ENCODE data around the gene CLIP3. TPM values are rescaled to one million over a fixed set of nuclear protein-coding genes. Genes with fewer than 3 reads are reported as not detected.
"Not testable (repeated sequence)": the region's sequence is repeated elsewhere in the genome, so short reads cannot be mapped to it uniquely, and the experiment has no call there.

CLIP3 gene
- total RNA-seq, 2 experiments from 2014 or later = 0.47 to 0.85 TPM

GRCh38 chr19:35983177-35983576 lies 49.5 kb downstream of the CLIP3 start:
- Mint-ChIP-seq H3K4me1 (ENCODE audit: low read depth) (peaks cover 8% of the 10 kb centered on the region), H3K9me3 (no peaks in the 10 kb centered on the region), H3K36me3 (ENCODE audit: low read depth) (no peaks in the 10 kb centered on the region), H3K4me3 (no peak overlapping the region), H3K27ac (no peak overlapping the region), H3K27me3 (peaks cover 71% of the 10 kb centered on the region)
- DNase-seq (no peak), ATAC-seq (ENCODE audit: poor library complexity) (no peak)
- ChIA-PET POLR2A (no interaction called here), CTCF (no interaction called here)
- Histone ChIP-seq H3K36me3 (ENCODE audit: insufficient read depth, low read length) (no peaks in the 10 kb centered on the region), H3K27me3 (ENCODE audit: control insufficient read depth in 1 of 2, insufficient read depth in 2 of 2, low read length in 2 of 2) (peaks cover 19 to 34% of the 10 kb centered on the region in 2 experiments), H3K27ac (ENCODE audit: low read depth in 1 of 2, low read length in 2 of 2) (no peak overlapping the region), H3K4me1 (ENCODE audit: insufficient read depth, low read length) (peaks cover 15% of the 10 kb centered on the region), H3K4me3 (ENCODE audit: low read length) (no peak overlapping the region), H3K9me3 (ENCODE audit: control insufficient read depth in 1 of 2, insufficient read depth in 1 of 2, low read length in 2 of 2) (peaks cover 0 to 8% of the 10 kb centered on the region in 2 experiments)
- intact Hi-C loops (cut with DNase I, micrococcal nuclease) = no loop called here
- no peak for TF ChIP-seq CTCF (IDR thresholded peaks at IDR 0.05)

GRCh38 chr19:35980997-35981396 lies 51.7 kb downstream of the CLIP3 start:
- peaks cover 57% of the 10 kb centered on the region for H3K27me3 Mint-ChIP-seq
- H3K27ac ChIP-seq (ENCODE audit: low read depth in 1 of 2, low read length in 2 of 2); POLR2A ChIA-PET; H3K27ac Mint-ChIP-seq; H3K4me3 Mint-ChIP-seq; H3K36me3 Mint-ChIP-seq (ENCODE audit: low read depth); H3K9me3 Mint-ChIP-seq; intact Hi-C loops (cut with DNase I, micrococcal nuclease); ATAC-seq (ENCODE audit: poor library complexity); CTCF ChIA-PET; H3K4me3 ChIP-seq (ENCODE audit: low read length); H3K36me3 ChIP-seq (ENCODE audit: insufficient read depth, low read length); H3K4me1 ChIP-seq (ENCODE audit: insufficient read depth, low read length); DNase-seq; H3K4me1 Mint-ChIP-seq (ENCODE audit: low read depth): not testable (repeated sequence)
- H3K9me3 ChIP-seq (ENCODE audit: control insufficient read depth in 1 of 2, insufficient read depth in 1 of 2, low read length in 2 of 2) = peaks cover 0 to 11% of the 10 kb centered on the region in 2 experiments
- H3K27me3 ChIP-seq (ENCODE audit: control insufficient read depth in 1 of 2, insufficient read depth in 2 of 2, low read length in 2 of 2) = peaks cover 7 to 24% of the 10 kb centered on the region in 2 experiments

GRCh38 chr19:35978832-35979365 lies 53.8 kb downstream of the CLIP3 start:
- intact Hi-C loops (cut with DNase I, micrococcal nuclease) = no loop called here
- Mint-ChIP-seq H3K36me3 (ENCODE audit: low read depth) (no peaks in the 10 kb centered on the region), H3K27me3 (peaks cover 43% of the 10 kb centered on the region), H3K27ac (no peak overlapping the region), H3K4me3 (no peak overlapping the region), H3K9me3 (no peaks in the 10 kb centered on the region), H3K4me1 (ENCODE audit: low read depth) (no peaks in the 10 kb centered on the region)
- H3K36me3 ChIP-seq (ENCODE audit: insufficient read depth, low read length) = no peaks in the 10 kb centered on the region
- DNase-seq (no peak), ATAC-seq (ENCODE audit: poor library complexity) (no peak)
- H3K9me3 ChIP-seq (ENCODE audit: control insufficient read depth in 1 of 2, insufficient read depth in 1 of 2, low read length in 2 of 2) = peaks cover 0 to 7% of the 10 kb centered on the region in 2 experiments
- CTCF ChIA-PET = no interaction called here
- H3K27ac ChIP-seq (ENCODE audit: low read depth in 1 of 2, low read length in 2 of 2) = no peak overlapping the region
- H3K4me1 ChIP-seq (ENCODE audit: insufficient read depth, low read length) = no peaks in the 10 kb centered on the region
- peaks cover 0 to 5% of the 10 kb centered on the region in 2 experiments for H3K27me3 ChIP-seq (ENCODE audit: control insufficient read depth in 1 of 2, insufficient read depth in 2 of 2, low read length in 2 of 2)
- no peak overlapping the region for H3K4me3 ChIP-seq (ENCODE audit: low read length)
- TF ChIP-seq CTCF (IDR thresholded peaks at IDR 0.05) = no peak
- POLR2A ChIA-PET = no interaction called here

- CTCF ChIA-PET = no interaction called here
- DNase-seq (no peak), ATAC-seq (ENCODE audit: poor library complexity) (no peak)
- POLR2A ChIA-PET = no interaction called here
- H3K27me3 ChIP-seq (ENCODE audit: control insufficient read depth in 1 of 2, insufficient read depth in 2 of 2, low read length in 2 of 2) = peaks cover 0 to 5% of the 10 kb centered on the region in 2 experiments
- no peaks in the 10 kb centered on the region for H3K36me3 ChIP-seq (ENCODE audit: insufficient read depth, low read length)
- peaks cover 0 to 7% of the 10 kb centered on the region in 2 experiments for H3K9me3 ChIP-seq (ENCODE audit: control insufficient read depth in 1 of 2, insufficient read depth in 1 of 2, low read length in 2 of 2)
- no peaks in the 10 kb centered on the region for H3K4me1 ChIP-seq (ENCODE audit: insufficient read depth, low read length)
- no peaks in the 10 kb centered on the region for H3K36me3 Mint-ChIP-seq (ENCODE audit: low read depth)
- no peak for TF ChIP-seq CTCF (IDR thresholded peaks at IDR 0.05)
- H3K9me3 Mint-ChIP-seq = no peaks in the 10 kb centered on the region
- no peaks in the 10 kb centered on the region for H3K4me1 Mint-ChIP-seq (ENCODE audit: low read depth)
- no peak overlapping the region for H3K27ac Mint-ChIP-seq
- intact Hi-C loops (cut with DNase I, micrococcal nuclease) = no loop called here
- no peak overlapping the region for H3K4me3 Mint-ChIP-seq
- H3K4me3 ChIP-seq (ENCODE audit: low read length) = no peak overlapping the region
- H3K27me3 Mint-ChIP-seq = peaks cover 36% of the 10 kb centered on the region
- H3K27ac ChIP-seq (ENCODE audit: low read depth in 1 of 2, low read length in 2 of 2) = no peak overlapping the region
Observed at GRCh38 chr19:35978271-35978670, 54.4 kb downstream of the CLIP3 start.
